DMS79 (cell line): ENCODE data around the gene MILR1.

Experiments
- DNase-seq: peaks from one replicate; lab custom pipeline; 2025; lab: John Stamatoyannopoulos, UW

The MILR1 gene

DNA sequence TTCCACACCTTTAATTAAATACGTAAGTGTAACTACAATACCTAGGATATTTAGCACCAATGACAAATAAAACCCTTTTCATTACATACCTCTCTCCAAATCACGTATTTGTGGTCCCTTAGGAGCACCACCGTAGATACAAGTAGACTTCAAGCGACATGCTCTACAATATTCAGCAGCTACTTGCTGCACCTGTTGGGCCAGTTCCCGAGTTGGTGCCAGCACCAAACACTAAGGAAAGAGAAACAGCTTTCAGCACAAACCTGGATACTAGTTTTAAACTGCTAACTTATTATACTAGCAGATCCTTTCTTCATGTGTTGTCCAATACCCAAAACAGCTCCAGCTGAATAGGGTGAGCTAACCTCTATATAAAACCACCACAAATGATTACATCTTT is 54.4 kb downstream of the MILR1 start:
- no peak for DNase-seq

- DNase-seq = no peak
Measured at GRCh38 chr17:64503821-64504768, 55.2 kb downstream of the MILR1 start.

DNA sequence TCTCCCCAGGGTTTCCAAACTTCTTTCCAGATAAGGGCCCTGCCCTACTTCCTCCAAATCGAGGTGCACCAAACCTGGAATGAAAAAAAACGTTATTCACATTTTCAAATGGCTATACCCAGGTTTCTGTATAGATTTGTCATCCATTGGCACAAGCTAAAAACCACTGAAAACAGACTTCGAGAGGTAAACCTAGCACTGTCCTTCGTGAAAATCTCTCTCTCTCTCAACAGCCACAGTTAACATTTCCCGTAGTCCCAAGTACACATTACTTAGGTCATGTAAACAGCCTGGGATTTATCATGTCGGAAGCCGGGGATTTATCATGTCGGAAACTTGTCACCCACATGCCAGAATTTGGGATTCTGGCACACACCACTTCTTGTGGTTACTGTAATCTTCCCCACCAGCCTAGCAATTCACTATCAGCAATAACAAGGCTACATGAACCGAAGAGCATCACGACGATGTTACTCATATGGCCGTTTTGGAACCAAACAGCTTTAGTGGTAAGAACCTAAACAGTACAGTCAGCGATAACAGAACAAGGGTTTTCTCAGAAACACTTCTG is 55.9 kb downstream of the MILR1 start:
- no peak for DNase-seq

GRCh38 chr17:64505340-64506200 is 56.7 kb downstream of the MILR1 start:
- peak; percentile 53 for DNase-seq

- DNase-seq = peak; percentile 94
Measured at GRCh38 chr17:64506201-64506575, 57.3 kb downstream of the MILR1 start, which contains the start of gene DDX5. Gene DDX5, minus strand, starts transcription at chr17:64506289. Its CDS starts 170 bp downstream, at chr17:64506119.

DNA sequence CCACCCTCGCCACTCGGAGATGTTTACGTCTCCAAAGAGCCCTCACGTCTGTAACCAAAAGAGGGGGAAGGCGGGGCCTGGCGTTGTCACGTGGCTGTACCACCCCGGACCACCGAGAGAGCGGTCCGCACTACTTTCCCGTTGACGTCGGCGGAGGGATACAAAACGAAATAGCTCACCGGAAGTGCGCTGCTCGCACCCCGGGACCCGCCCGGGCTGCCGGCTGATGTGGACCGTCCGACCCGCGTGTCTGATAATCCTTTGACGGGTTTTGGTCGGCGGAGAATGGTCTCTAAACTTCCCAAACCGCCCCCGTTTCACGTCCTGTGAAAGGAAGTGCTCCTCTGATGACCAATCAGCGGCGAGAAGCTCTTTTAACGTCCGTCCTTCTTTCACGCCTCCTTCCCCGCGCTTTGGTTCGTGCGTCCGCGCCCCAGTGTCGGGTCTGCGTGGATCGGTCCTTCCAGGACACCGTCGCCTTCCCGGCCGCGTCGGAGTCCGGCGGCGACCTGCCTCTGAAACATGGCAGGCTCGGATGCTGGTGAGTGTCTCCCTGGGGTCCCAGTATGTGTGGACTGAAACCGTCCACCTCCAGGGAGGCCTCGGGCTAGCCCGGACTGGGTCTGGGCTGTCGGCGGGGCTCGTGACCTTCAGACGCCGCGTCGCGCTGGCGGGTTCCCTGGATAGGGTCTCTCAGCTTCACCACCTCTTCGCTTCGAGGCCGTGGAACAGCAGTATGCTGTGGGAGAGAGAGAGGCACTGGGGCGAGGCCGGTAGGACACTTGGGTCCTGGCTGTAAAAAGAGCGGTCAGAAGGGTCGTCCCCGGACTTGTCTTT is 57.9 kb downstream of the MILR1 start, which contains the start of gene CEP95:
TSS of gene CEP95 (plus strand) at position 402 of the 837 bp plus-strand sequence. CDS start at position 523, 121 bp downstream.
- peak; percentile 94 for DNase-seq

DNA sequence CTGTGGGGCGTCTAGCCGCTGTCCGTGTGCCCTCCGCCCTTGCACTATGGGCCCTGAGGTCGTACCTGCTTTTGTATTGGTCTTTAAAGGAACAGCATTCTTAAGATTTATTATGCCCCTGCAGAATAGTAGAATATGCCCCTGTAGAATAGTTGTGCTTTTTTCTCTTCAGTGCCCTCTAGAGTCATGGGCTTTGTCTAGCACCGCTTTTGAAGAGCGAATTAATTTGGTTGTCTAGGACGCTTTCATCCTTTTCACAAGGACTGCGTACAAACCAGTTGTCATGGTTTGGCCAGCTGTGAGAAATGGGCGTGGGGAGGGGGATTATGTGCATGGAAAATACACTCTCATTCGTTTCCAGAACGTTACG is 58.5 kb downstream of the MILR1 start:
- DNase-seq = peak; percentile 7

DNA sequence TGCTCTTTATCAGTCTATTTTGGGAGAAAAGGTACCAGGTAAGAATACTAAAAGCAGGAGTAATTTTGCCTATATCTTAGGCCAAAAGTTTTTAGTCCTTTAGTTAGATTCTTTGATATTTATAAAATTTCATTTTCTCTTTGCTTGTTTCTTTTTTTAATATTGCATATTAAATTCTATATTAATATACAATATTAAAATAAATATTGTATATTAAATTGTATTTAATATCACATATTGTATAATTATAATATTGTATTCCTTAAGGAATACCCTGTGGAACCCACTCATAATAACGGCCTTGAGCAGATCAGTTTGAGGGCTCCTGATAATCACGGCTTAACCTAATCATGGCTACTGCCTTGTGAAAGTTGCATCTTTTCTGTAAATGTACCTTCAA is 59.8 kb downstream of the MILR1 start:
- DNase-seq = no peak

GRCh38 chr17:64509179-64509578 is 60.3 kb downstream of the MILR1 start:
- no peak for DNase-seq

DNA sequence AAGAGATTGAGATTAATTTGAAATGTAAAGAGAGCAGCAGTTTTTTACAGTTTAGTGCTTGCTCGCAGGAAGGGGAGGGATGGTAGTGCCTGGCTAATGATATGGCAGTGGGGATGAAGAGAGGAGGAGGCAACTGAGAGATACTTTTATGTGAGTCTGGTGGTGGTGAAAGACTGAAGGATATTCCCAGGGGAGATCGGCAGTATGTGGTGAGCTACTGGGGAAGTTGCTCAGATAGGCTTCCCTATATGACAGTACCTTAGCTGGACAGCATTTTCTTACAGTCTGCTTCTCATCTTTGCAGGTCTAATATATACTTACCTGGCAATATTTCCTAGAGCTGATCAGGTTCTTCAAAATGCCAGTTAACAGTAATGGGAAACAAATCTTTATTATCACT is 66.5 kb downstream of the MILR1 start:
- no peak for DNase-seq

- no peak for DNase-seq
Measured at GRCh38 chr17:64515829-64516228, 66.9 kb downstream of the MILR1 start.
